Measurements from ENCODE around the gene TPPP.

TPPP gene

DNA sequence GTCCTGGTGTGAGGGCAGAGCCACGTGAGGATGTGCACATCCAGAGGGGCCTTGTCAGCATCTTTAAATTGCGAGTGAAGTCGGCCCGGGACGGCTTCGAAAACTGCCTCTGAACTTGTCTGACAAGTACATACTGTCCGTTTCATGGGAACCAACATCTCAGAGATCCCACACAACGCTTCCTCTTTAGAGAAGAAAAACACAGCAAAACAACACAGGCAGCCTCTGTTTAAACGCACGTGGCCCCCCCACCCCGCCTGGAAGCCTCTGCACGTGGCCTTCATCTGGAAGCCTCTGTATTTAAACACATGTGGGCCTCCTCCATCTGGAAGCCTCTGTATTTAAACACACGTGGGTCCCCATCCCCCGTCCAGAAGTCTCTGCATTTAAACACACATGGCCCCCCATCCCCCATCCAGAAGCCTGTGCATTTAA is 51.8 kb downstream of the TPPP start:
- TF ChIP-seq, protein P1, sequence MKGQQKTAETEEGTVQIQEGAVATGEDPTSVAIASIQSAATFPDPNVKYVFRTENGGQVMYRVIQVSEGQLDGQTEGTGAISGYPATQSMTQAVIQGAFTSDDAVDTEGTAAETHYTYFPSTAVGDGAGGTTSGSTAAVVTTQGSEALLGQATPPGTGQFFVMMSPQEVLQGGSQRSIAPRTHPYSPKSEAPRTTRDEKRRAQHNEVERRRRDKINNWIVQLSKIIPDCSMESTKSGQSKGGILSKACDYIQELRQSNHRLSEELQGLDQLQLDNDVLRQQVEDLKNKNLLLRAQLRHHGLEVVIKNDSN (IDR thresholded peaks at IDR 0.05), result no peak
- TF ChIP-seq FOXM1 (IDR thresholded peaks at IDR 0.05; ENCODE audit: borderline replicate concordance, low read depth), result no peak
- TF ChIP-seq RAD21 (IDR thresholded peaks at IDR 0.05; ENCODE audit: low read depth), result no peak
- no peak for TF ChIP-seq YY1 (IDR thresholded peaks at IDR 0.05; ENCODE audit: low read depth)
- TF ChIP-seq, protein P2, sequence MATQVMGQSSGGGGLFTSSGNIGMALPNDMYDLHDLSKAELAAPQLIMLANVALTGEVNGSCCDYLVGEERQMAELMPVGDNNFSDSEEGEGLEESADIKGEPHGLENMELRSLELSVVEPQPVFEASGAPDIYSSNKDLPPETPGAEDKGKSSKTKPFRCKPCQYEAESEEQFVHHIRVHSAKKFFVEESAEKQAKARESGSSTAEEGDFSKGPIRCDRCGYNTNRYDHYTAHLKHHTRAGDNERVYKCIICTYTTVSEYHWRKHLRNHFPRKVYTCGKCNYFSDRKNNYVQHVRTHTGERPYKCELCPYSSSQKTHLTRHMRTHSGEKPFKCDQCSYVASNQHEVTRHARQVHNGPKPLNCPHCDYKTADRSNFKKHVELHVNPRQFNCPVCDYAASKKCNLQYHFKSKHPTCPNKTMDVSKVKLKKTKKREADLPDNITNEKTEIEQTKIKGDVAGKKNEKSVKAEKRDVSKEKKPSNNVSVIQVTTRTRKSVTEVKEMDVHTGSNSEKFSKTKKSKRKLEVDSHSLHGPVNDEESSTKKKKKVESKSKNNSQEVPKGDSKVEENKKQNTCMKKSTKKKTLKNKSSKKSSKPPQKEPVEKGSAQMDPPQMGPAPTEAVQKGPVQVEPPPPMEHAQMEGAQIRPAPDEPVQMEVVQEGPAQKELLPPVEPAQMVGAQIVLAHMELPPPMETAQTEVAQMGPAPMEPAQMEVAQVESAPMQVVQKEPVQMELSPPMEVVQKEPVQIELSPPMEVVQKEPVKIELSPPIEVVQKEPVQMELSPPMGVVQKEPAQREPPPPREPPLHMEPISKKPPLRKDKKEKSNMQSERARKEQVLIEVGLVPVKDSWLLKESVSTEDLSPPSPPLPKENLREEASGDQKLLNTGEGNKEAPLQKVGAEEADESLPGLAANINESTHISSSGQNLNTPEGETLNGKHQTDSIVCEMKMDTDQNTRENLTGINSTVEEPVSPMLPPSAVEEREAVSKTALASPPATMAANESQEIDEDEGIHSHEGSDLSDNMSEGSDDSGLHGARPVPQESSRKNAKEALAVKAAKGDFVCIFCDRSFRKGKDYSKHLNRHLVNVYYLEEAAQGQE (IDR thresholded peaks at IDR 0.05; ENCODE audit: low read depth), result no peak
- no peak for TF ChIP-seq CEBPB (IDR thresholded peaks at IDR 0.05)
- TF ChIP-seq ZBTB7A (IDR thresholded peaks at IDR 0.05; ENCODE audit: low read depth), result no peak
- TF ChIP-seq NFIC (IDR thresholded peaks at IDR 0.05), result no peak
- no peak for TF ChIP-seq TAF1 (IDR thresholded peaks at IDR 0.05; ENCODE audit: low read depth)
- TF ChIP-seq TCF12 (IDR thresholded peaks at IDR 0.05; ENCODE audit: low read depth), result no peak
- TF ChIP-seq, protein P3, sequence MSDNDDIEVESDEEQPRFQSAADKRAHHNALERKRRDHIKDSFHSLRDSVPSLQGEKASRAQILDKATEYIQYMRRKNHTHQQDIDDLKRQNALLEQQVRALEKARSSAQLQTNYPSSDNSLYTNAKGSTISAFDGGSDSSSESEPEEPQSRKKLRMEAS (IDR thresholded peaks at IDR 0.05), result no peak
- TF ChIP-seq TEAD4 (IDR thresholded peaks at IDR 0.05), result no peak
- no peak for TF ChIP-seq CREB1 (IDR thresholded peaks at IDR 0.05; ENCODE audit: low read depth)
- no peak for TF ChIP-seq EP300 (IDR thresholded peaks at IDR 0.05; ENCODE audit: borderline replicate concordance)
- no peak for TF ChIP-seq EGR1 (IDR thresholded peaks at IDR 0.05)

DNA sequence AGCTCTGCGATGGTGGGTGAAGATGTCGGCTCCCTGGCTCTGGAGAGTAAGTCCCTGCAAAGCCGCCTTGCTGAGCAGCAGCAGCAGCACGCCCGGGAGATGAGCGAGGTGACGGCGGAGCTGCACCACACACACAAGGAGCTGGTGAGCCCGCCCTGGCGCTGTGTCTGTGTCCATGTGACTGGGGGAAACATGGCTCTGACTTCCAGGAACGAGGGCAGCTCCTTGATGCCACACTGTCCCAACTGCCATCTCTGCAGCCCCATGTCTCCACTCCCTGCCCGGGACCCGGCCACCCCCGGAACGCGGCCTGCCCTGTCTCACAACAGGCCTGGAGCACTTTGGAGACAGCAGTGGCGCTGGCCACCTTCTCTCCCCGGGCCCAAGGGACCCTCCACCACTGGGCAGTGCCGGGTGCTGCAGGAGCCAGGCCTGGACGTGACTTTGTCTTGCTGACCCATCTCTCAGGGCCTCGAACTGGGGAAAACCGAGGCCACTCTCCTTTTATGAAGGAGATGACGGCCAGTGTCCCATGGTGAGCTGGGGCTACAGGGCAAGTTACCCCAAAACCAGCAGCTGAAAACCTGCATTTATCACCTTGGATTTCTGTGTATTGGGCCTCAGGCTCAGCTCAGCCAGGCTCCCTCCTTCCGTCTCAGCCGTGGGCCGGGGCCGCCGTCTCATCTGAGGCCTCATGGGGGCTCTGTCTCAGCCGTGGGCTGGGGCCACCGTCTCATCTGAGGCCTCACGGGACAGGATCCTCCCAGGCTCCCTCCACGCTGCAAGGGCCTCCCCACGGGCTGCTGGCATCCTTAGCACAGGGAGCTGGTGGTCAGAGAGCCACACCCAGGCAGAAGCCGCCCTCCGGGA is 52.5 kb downstream of the TPPP start:
- TF ChIP-seq TCF12 (IDR thresholded peaks at IDR 0.05; ENCODE audit: low read depth) (no peak), CEBPB (IDR thresholded peaks at IDR 0.05) (no peak), NFIC (IDR thresholded peaks at IDR 0.05) (no peak), CREB1 (IDR thresholded peaks at IDR 0.05; ENCODE audit: low read depth) (no peak), FOXM1 (IDR thresholded peaks at IDR 0.05; ENCODE audit: borderline replicate concordance, low read depth) (no peak), YY1 (IDR thresholded peaks at IDR 0.05; ENCODE audit: low read depth) (no peak)
- TF ChIP-seq, protein P2 (IDR thresholded peaks at IDR 0.05; ENCODE audit: low read depth), result no peak

DNA sequence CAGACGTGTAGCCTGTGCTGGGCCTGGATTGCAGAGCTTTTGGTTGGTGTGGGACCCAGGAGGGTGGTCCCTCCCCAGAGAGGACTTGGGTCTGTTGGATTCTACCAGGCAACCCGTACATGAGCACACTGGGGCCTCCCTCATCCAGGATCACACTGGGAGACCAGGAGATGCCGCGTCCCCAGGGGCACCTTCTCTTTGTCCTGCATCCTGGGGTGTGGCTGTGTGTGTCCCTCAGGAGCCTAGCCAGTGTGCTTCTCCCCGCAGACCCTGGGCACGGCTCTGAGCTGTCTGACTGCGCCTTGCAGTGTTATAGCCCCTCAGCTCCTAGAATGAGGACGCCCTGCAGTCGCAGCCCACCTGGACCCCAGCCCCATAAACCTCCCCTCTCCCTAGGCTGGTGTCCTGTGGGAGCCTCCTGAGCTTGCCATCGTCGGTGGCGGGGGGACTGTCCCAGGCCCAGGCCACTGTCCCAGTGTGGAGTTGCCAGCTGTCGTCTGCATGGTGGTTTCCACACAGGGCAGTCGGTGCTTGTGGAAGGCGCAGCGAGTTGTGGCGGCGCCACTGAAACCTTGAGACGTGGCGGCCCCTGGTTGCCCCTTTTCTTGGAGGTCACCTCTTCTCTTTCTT is 53.5 kb downstream of the TPPP start:
- TF ChIP-seq RAD21 (IDR thresholded peaks at IDR 0.05; ENCODE audit: low read depth) (no peak), CEBPB (IDR thresholded peaks at IDR 0.05) (no peak), NFIC (IDR thresholded peaks at IDR 0.05) (no peak), TAF1 (IDR thresholded peaks at IDR 0.05; ENCODE audit: low read depth) (no peak), CREB1 (IDR thresholded peaks at IDR 0.05; ENCODE audit: low read depth) (no peak), YY1 (IDR thresholded peaks at IDR 0.05; ENCODE audit: low read depth) (no peak), EP300 (IDR thresholded peaks at IDR 0.05; ENCODE audit: borderline replicate concordance) (no peak), TEAD4 (IDR thresholded peaks at IDR 0.05) (no peak), TCF12 (IDR thresholded peaks at IDR 0.05; ENCODE audit: low read depth) (no peak), ZBTB7A (IDR thresholded peaks at IDR 0.05; ENCODE audit: low read depth) (no peak)
- TF ChIP-seq, protein P3 (IDR thresholded peaks at IDR 0.05), result no peak
- TF ChIP-seq, protein P1 (IDR thresholded peaks at IDR 0.05), result no peak
- TF ChIP-seq, protein P2 (IDR thresholded peaks at IDR 0.05; ENCODE audit: low read depth), result no peak

DNA sequence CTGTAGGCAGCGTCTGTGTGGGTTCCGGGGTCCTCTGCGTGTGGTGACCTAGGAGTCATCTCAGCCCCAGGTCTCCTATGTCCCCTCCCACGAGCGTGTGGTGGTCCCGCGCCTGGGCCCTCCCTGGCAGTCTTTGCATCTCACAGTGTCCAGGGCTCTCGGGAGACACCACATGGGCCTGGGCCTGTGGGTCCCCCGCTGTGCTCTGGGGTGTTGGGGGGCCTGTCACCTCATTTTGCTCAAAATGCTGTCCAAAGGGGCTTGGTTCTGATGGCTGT is 54.0 kb downstream of the TPPP start:
- TF ChIP-seq ZBTB7A (IDR thresholded peaks at IDR 0.05; ENCODE audit: low read depth) (no peak), TEAD4 (IDR thresholded peaks at IDR 0.05) (no peak), CREB1 (IDR thresholded peaks at IDR 0.05; ENCODE audit: low read depth) (no peak), RAD21 (IDR thresholded peaks at IDR 0.05; ENCODE audit: low read depth) (no peak), NFIC (IDR thresholded peaks at IDR 0.05) (no peak), TAF1 (IDR thresholded peaks at IDR 0.05; ENCODE audit: low read depth) (no peak), TCF12 (IDR thresholded peaks at IDR 0.05; ENCODE audit: low read depth) (no peak), CEBPB (IDR thresholded peaks at IDR 0.05) (no peak), FOXM1 (IDR thresholded peaks at IDR 0.05; ENCODE audit: borderline replicate concordance, low read depth) (no peak), YY1 (IDR thresholded peaks at IDR 0.05; ENCODE audit: low read depth) (no peak), EP300 (IDR thresholded peaks at IDR 0.05; ENCODE audit: borderline replicate concordance) (no peak), EGR1 (IDR thresholded peaks at IDR 0.05) (no peak)
- TF ChIP-seq, protein P2 (IDR thresholded peaks at IDR 0.05; ENCODE audit: low read depth), result no peak
- TF ChIP-seq, protein P1 (IDR thresholded peaks at IDR 0.05), result no peak

All from Ishikawa (cell line).